ENCODE results near the gene ADGRD1.

ADGRD1 gene

DNA sequence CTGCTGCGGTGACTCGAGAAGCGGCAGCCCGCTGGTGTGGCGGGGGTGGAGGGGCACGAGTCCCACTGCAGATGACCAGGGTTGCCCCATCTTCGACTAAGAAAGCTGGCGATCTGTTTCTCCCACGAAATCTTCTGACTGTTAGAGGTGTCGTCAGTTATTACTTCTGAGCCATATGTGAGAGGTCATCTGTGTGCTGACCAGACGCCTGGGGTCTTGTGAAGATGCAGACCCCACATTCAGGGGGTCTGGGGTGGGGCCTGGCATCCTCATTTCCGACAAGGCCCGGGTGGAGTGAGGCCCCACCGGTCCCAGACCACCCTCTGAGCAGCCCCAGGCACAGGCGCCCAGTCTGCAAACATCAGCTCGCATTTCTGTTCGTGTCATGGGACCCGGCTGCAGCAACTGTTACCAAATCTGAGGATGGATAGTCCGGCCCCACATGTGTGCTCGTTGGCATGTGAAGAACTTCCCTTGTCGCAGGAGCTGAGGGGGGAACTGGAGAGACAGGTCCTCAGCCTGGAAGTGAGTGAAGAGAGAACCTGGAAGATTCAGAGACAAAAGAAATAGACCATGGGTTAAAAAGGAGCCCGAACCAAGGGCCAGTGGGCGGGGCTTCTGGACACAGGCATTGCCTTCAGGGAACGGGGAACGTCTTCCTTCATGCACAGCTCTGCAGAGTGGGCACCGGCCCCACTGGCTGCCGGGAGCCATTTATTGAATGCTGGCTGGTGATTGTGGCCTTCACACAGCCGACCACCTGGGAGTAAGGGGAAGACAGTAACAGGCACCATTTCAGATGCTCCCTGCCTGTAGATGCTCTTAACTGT is 135.2 kb downstream of the ADGRD1 start:
- no peak for DNase-seq

DNA sequence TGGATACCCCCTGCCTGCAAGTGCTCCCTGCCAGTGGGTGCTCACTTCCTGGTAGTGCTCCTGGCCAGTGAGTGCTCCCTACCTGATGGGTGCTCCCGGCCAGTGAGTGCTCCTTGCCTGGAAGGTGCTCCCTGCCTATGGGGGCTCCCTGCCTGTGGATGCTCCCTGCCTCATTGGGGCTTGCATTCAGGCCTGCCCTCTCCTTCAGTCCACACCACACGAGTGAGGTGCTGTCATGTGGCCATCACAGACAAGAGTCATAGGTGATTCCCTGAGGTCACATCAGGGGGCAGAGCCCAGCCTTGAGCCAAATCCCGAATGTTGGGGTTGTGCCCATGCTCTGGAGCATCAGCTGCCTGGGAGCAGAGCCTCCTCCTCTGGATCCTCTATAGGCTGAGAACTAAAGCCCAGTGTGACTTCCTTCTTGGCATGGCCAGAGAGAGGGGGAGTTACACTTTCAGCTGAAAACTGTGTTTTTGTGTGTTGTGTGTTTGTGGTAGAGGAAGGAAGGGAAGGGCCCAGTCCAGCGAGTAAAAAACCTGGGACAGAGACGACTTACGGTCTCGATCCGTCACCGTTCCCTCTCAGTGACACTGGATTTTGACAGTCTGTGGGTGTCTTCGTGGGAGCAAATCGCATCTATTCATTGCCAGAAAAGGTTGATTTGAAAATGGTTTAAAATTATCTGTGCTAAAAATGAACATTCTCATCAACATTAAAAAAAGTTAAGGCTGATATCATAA is 136.0 kb downstream of the ADGRD1 start:
- no peak for DNase-seq

DNA sequence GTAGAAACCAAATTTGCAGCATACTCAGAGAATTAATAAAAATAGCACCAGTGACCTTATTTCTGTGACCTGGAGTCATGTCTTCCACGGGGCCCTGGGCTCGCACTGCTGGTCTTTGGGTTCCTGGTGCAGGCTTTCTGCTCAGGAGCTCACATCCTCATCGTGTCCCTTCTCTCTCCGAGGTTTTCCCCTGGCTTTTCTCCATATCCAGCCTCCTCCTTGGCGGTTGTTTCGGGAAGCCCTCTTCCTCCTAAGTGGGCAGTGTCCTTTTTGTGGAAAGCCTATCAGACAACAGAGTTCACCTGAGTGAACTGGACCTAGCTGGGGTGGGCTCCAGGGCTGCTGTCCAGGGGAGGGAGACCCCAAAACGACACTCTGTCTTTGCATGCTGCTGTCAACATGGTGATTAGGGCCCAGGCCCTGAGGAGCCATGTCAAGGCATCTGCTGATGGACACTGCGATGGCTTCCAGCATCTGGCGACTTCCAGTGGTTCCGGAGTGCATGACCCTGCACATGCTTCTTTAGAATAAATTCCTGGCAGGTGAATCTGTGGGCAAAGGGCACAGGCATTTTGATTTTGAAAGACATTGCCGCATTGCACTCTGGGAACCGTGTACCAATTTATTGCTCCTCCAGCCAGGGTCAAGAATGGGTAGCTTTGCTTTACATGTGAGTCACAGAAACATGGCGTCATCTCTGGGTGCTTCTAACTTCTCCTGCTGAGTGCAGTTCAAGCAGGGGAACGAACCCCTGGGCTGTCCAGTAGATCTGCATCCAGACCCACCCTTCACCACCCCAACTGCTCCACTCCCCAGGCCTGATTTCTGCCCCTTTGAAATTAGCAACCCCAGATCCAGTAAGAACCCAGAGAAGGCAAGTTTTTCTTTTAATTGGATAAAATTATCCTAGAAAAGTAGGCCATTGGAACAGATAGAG is 136.8 kb downstream of the ADGRD1 start:
- DNase-seq: peak in 1 of 56 donors; percentile 27

DNA sequence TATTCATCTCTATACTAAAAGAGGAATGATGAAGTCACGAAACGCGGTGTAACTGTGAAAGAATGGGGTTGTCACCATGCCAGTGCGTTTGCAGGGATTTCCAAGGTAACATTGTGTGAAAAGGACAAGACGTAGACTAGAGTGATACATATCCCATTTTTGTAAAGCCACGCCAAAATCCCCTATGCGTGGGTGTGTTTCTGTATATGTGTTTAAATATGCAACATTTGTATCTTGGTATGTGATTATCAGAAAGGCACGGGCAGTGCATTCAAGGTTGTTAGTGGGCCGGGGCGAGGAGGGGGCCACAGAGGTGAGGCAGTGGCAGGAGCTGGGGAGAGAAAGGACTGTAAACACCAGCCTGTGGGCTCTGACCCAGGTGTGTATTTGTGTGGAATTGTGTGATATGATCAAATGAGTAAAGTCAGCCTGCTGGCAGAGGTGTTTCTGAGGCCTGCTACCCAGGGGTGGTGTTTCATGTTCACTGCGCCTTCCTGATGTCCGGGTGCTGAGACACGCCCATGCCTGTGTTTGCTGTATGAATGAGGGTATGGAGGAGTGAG is 137.8 kb downstream of the ADGRD1 start:
- peak in 6 of 56 donors; percentile 11 to 51 (median 19) for DNase-seq

DNA sequence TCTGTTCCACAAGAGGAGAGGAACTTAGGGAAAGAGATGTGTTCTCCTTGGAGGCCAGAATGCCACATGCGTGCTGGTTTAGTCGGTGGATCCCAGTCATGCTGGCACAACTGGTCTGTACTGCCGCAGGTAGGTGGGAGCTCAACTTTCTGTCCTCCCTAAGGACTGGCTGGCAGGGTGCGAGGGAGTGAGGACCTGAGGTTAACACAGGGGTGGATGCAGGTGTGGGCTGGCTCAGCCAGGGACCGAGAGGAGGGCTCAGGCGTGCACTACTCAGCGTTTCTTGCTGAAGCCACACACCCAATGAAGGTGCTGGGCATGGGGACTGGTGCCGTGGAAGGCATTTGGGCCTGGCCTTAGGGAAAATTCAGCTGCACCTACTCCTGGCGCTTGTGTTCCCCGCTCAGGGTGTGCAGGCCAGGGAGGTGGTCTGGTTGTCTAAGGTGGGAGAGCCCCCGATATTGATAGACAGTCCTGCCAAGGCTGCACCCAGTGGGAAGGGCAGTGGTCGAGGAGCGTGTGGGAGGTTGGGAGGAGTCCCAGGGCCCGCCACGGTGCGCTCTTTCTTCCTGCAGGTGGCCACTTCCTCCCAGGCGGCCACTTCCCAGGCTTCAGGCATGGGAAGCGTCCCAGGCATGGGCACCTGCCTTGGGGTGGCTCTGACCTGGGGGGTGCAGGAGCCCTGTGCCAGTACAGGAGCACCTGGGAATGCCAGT is 138.4 kb downstream of the ADGRD1 start:
- no peak for DNase-seq

DNA sequence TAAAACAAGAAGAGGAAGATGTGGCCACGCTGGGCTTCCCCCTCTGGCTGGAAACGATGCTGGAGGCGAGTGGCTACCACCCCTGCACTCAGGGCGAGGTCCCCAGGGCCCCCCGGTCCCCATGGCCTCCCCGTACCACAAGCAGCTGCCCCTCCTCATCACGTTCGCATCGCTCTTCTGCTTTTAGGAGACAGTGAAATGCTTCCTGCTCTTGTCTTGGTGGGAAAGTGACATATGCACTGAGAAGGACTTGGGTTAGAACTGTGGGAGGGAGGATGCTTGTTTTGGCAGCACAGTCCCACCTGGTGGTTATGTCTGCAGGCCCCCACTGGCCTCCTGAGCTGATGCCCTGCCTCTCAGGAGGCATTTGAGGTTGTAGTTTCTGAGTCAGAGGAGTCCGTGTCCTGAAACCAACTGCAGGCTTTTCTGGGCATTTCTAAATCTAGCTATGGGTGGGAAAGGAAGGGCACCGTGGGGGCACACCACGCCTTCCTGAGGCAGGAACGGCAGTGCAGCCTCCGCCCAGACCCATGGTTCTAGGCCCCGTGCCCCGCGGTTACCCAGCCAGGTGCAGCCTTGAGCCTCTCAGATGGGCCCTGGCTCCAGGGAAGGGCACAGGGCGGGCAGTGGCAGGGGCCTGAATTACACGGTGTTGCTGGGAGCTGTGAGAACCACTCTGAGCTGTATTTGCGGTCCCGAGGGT is 139.3 kb downstream of the ADGRD1 start:
- no peak for DNase-seq

DNA sequence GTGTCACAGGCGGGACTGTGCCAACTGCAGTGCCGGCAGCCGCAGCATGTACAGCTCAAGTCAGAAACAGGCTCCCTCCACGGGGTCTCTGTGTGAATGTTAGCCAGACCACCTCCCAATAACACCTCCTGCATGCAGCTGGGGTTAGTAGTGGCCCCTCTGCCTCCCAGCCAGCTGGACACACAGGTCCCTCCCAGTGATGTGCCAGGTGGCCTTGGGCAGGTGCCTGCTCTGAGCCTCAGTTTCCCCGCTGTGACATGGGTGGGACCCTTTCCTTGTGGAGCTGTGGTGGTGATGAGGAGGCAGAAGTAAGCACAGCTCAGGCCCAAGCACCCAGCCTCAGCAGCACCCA is 139.9 kb downstream of the ADGRD1 start:
- DNase-seq: no peak

DNA sequence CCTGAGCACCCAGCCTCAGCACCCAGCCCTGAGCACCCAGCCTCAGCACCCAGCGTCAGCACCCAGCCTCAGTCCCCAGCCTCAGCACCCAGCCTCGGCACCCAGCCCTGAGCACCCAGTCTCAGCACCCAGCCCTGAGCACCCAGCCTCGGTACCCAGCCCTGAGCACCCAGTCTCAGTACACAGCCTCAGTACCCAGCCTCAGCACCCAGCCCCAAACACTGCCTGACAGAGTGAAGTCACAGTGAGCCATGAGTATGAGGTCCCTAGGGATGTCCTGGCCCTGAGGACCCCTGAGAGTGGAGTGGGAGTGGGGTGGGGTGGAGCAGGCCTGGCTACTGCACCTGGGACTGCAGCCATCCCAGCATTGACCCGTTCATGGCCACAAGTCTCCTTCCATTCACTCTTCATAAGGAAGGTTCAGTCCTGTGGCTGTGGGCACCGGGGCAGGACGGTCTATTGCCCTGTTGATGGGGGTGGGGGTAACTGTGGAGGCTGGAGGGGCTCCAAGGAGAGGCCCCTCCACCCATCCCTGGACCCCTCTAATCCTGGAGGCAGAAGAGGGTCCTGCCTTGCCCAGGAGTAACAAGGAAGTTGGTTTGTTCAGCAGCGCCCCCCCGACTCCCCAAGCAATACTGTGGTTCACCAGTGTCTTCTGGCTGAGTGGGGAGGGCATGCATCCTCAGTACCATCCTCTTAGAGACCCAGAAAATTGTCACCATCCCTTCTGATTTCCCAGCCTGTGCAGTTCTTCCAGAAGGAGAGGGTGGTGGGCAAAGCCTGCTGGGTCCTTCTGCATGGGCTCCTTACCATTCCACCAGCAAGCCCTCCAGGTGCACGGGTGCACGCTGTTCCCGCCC is 140.5 kb downstream of the ADGRD1 start:
- DNase-seq: no peak

DNA sequence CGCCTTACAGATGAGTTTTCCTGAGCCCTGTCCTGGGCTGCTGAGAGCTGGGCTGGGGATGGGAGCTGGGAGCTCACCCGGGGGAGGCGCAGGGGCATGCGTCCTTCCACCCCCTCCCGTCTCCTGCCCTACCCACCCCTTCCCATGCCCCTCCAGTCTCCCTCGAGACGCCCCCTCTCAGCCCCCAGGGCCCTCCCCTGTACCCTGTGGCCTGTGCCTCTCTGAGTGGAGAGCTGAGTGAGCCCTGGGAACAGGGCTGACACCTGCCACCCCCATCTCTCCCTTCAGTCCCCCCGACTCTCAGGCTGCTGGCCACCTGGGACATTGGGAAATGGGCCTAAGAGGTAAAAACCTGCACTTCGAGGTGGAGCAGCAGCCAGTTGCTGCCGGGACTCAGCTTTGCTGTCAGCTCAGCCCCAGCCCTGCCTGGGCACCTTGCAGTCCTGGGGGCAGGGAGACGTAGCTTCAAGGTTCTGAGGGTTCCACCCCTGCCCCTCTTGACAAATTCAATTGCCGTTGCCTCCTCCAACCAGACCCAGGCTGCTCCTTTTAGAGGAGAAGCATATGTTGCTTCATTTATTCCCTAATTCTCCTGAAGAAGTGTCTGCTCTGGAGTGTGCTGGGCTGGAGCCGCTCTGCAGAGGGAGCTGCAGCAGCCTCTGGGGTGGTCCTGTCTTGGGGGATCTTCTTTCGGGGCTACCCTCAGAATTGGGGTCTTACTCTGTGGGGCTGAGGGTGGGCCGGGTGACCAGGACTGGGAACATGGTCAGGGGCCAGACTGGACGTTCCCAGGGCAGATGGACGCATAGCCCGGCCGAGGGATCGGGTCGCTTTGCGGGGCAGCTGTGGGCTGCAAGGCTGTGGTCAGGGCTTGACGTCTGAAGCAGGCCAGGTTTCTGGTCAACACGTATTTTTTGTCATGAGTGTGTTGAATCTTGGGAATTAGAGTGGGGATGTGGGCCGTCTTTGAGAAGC is 141.4 kb downstream of the ADGRD1 start:
- DNase-seq: no peak

DNA sequence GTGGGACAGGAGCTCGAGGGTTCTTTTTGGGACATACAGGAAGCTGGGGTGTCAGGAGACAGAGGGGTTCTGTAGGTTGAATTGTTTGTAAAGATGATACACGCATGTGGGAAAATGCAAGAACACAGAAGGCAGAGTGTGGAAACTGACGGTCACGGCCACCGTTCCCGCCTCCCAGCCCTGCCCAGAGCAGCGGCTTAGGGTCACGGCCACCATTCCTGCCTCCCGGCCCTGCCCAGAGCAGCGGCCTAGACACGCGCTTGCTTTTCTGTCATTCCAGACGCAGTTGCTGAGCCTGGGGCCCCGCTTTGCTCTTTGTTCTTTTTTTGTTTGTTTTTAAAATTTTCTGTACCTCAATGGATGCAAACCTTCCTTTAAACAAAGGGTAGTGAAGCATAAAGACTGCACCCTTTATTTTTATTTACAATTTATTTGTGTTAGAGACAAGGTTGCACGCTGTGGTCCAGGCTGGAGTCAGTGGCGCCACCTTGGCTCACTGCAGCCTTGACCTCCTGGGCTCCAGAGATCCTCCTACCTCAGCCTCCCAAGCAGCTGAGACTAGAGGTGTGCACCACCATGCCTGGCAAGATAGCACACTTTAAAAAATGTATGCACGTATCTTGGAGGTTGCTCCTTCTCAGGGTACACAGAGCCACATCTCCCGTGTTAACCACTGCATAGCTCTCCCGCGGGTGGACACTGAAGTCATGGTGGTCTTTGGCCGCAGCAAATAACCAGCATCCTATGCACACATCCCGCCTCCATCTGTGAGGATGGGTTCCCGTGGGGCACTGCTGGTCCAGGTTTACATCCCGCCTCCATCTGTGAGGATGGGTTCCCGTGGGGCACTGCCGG is 142.3 kb downstream of the ADGRD1 start:
- no peak for DNase-seq

DNA sequence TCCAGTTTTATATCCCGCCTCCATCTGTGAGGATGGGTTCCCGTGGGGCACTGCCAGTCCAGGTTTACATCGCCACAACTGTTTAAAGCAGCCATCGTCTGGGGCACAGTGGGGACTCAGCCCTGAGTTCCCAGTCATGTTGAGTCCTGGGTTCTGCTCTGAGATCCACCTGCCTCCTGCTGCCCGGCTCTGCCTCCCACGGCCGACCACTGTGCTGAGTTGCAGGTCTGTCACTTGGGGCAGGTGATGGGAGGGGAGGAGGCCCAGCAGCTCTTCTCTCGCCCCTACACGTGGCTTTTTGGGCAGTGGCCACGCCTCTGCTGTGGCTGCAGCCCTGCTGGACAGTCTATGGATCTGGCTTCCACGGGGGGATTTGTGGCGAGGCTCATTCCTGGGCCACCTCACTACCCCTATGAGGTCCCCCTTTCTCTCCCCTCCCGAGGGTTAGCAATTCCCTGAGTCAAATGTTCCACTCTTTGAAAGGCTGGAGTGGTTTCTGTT is 143.0 kb downstream of the ADGRD1 start:
- DNase-seq: no peak

DNA sequence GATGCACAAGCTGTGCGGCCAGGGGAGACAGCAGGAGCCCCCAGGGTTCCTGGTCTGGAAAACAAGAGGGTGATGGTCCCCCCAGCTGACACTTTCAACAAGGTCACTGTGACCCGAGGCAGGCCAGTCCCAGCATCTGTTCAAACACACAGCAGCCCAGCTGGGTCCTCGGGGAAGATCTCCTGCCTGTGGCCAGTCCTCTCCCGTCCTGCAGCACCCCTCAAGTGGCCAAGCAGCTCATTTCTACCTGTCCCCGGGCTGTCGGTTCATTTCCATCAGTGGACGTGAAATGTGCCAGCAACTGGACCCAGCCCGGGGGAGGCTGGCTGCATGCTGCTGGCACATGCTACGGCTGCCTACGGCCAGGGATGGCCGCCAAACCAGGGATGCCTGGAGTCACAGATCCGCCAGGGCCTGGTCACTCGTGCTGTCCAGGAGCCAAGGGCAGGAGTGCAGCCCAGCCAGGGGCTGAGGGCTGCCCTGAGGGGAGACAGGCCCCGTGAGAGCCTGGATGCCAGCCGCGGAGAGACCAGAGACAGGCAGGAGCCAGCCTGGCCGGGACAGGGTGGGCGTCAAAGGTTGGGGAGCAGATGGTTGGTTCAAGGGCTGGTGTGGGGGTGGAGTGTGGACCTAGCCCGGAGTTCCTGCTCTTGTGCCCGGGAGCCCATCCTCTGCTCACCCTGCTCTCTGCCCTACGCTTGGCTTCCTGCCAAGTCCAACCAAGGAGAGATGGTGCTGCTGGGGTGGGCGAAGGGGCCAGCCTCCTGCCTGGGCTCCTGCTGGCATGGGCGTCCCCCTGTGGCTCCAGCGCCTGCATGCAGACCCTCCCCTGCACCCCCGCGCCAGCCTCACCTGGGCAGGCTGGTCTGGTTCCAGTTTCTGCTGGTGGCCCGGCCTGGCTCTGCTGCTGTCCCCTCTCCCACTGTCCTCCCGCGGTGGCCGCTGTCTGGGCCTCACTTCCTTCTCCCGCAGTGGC is 143.8 kb downstream of the ADGRD1 start:
- DNase-seq: peak in 3 of 56 donors; percentile 25 to 48 (median 29)

DNA sequence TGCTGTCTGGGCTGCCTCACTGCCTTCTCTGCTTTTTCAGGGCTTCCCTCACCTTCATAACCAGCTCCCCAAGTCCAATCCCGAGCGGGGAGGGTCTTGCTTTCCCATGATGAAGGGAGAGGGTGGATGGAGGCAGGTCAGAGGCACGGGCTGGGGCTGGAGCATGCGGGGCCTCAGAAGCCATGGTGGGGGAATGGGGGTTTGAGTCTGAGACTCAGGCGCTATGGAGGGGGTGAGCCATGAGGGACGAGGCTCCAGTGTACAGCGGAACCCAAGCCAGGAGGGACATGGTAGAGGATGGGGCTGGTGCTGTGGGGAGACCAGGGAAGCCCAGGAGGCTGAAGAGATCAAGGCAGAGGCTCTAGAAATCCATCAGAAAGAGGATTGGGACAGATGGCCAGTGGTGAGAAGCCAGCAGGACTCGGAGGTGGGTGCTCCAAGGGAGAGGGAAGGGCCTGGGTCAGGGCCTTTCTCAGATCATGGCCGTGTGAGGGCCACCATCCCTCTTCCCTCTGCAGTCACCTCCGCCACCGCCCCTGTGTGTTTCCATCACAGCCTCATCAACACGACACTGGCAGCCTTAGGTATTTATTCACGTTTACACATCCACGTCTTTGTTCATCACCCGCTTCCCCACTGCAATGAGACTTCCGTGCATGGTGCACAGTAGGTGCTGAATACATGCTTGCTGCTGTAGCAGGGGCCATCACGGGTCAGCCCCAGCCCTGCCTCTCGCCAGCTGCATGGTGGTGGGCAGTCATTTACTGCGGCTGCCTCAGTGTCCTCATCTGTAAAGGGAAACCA is 144.7 kb downstream of the ADGRD1 start:
- no peak for DNase-seq

DNA sequence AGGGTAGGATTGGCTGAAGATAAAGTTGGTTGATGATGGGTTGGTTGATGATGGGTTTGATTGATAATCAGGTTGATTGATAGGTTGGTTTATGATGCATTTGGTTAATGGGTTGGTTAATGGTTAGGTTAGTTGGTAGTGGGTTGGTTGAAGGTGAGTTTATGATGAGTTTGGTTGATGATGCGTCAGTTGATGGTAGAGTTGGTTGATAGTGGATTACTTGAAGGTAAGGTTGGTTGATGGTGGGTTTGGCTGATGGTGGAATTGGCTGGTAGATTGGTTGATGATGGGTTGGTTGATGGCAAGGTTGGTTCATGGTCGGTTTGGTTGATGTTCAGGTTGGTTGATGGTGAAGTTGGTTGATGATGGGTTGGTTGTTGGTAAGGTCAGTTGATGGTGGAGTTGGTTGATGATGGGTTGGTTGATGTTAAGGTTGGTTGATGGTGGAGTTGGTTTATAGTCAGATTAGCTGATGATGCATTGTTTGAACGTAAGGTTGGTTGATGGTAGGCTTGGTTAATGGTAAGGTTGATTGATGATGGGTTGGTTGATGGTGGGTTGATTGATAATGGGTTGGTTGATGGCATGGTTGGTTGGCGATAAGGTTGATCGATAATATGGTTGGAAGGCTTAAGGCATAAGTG is 146.4 kb downstream of the ADGRD1 start:
- DNase-seq: no peak

Data from amygdala (tissue), 56 donors.